SU-DHL-6 (cell line): Measurements from ENCODE around the gene CDC42SE1.

Experiments
- H2AFZ ChIP-seq: fragments of 200-600 bp; sonication (generic); 2 replicates; pipeline ENCODE4 v1.6.1; 2014; ENCODE audit warnings: low read depth, mild to moderate bottlenecking, moderate library complexity, mixed read lengths, antibody characterized with exemption, low read length; ENCODE audit not compliant: severe bottlenecking
- H3F3A ChIP-seq: fragments of 200-600 bp; shearing (Covaris generic); 2 replicates; pipeline ENCODE4 v1.6.0; 2016; ENCODE audit warnings: antibody characterized with exemption, mild to moderate bottlenecking; ENCODE audit not compliant: insufficient read depth
- H3K27ac ChIP-seq: fragments of 200-600 bp; sonication (generic); 2 replicates; pipeline ENCODE4 v1.5.1; 2016; ENCODE audit warnings: low read depth, mild to moderate bottlenecking, low read length, moderate library complexity, mixed read lengths
- H3K27me3 ChIP-seq: fragments of 200-600 bp; sonication (generic), shearing (Covaris generic); 2 replicates; pipeline ENCODE4 v1.6.0; 2014; ENCODE audit warnings: mild to moderate bottlenecking, low read length
- H3K36me3 ChIP-seq: fragments of 200-600 bp; sonication (generic); 2 replicates; pipeline ENCODE4 v1.6.1; 2014; ENCODE audit warnings: mild to moderate bottlenecking, low read length, mixed read lengths
- H3K4me2 ChIP-seq: fragments of 300-600, 200-600 bp; shearing (Covaris generic), sonication (generic); 2 replicates; pipeline ENCODE4 v1.6.0; 2014; ENCODE audit warnings: low read length, low read depth, mild to moderate bottlenecking; ENCODE audit not compliant: poor library complexity, severe bottlenecking
- H3K4me3 ChIP-seq: fragments of 200-600 bp; sonication (generic); 2 replicates; pipeline ENCODE4 v1.5.1; 2014; ENCODE audit warnings: antibody characterized with exemption, low read length, mild to moderate bottlenecking, mixed read lengths; ENCODE audit not compliant: insufficient read depth, poor library complexity, severe bottlenecking
- H3K79me2 ChIP-seq: fragments of 200-600 bp; sonication (generic); 2 replicates; pipeline ENCODE4 v1.6.1; 2014; ENCODE audit warnings: mild to moderate bottlenecking, low read length, moderate library complexity; ENCODE audit not compliant: insufficient read depth
- H3K9ac ChIP-seq: fragments of 200-600 bp; sonication (generic); 2 replicates; pipeline ENCODE4 v1.7.0; 2014; ENCODE audit warnings: mild to moderate bottlenecking, low read length
- H3K9me2 ChIP-seq: fragments of 200-600 bp; sonication (generic); replicated peaks from 2 replicates; pipeline ENCODE4 v1.6.1; 2014; ENCODE audit warnings: low read length; ENCODE audit not compliant: insufficient read depth
- H3K9me3 ChIP-seq: fragments of 200-600 bp; sonication (generic); 2 replicates; pipeline ENCODE4 v1.6.1; 2014; ENCODE audit warnings: low read length, mixed read lengths; ENCODE audit not compliant: insufficient read depth
- H4K20me1 ChIP-seq: fragments of 200-600 bp; sonication (generic); 2 replicates; pipeline ENCODE4 v1.6.1; 2014; ENCODE audit warnings: low read depth, mild to moderate bottlenecking, antibody characterized with exemption, low read length, moderate library complexity, mixed read lengths
- CTCF ChIP-seq: fragments of 200-600 bp; sonication (generic); IDR thresholded peaks from one replicate; pipeline ENCODE4 v1.5.1; 2017; ENCODE audit warnings: antibody characterized with exemption, mild to moderate bottlenecking, low read length, moderate library complexity; ENCODE audit not compliant: insufficient read depth, poor library complexity, severe bottlenecking
- EZH2phosphoT487 ChIP-seq: fragments of 200-600 bp; sonication (generic), shearing (Covaris generic); conservative IDR thresholded peaks from 2 replicates; pipeline ENCODE4 v1.6.1; 2018; ENCODE audit warnings: mild to moderate bottlenecking, antibody characterized with exemption, low read length, moderate library complexity, mixed read lengths

Gene CDC42SE1

GRCh38 chr1:151043163-151043562, 16.3 kb downstream of the CDC42SE1 start:
- H3K9me3 ChIP-seq, result no peaks in the 10 kb centered on the region
- H3K4me2 ChIP-seq, result no peak overlapping the region
- H3K79me2 ChIP-seq, result no peaks in the 10 kb centered on the region
- no peaks in the 10 kb centered on the region for H3K27me3 ChIP-seq
- no peaks in the 10 kb centered on the region for H3K9me2 ChIP-seq
- no peak overlapping the region for H3K4me3 ChIP-seq
- H3K36me3 ChIP-seq, result no peaks in the 10 kb centered on the region
- H4K20me1 ChIP-seq, result no peaks in the 10 kb centered on the region
- H3K9ac ChIP-seq, result no peak overlapping the region
- TF ChIP-seq EZH2phosphoT487 (no peak), CTCF (no peak)
- H3F3A ChIP-seq, result no peaks in the 10 kb centered on the region
- H3K27ac ChIP-seq, result no peak overlapping the region
- H2AFZ ChIP-seq, result no peak overlapping the region

- H3K36me3 ChIP-seq, result no peaks in the 10 kb centered on the region
- H3K9me3 ChIP-seq, result no peaks in the 10 kb centered on the region
- H2AFZ ChIP-seq, result no peak overlapping the region
- no peak overlapping the region for H3K4me2 ChIP-seq
- no peaks in the 10 kb centered on the region for H3K9me2 ChIP-seq
- no peak overlapping the region for H3K9ac ChIP-seq
- no peak overlapping the region for H3K27ac ChIP-seq
- H4K20me1 ChIP-seq, result no peaks in the 10 kb centered on the region
- H3K27me3 ChIP-seq, result no peaks in the 10 kb centered on the region
- no peaks in the 10 kb centered on the region for H3F3A ChIP-seq
- H3K79me2 ChIP-seq, result no peaks in the 10 kb centered on the region
- TF ChIP-seq CTCF, result no peak
- no peak for TF ChIP-seq EZH2phosphoT487
- no peak overlapping the region for H3K4me3 ChIP-seq
These were observed 19.9 kb downstream of the CDC42SE1 start for GRCh38 chr1:151039521-151039920.

- Histone ChIP-seq H3K9ac (no peak overlapping the region), H3K4me3 (no peak overlapping the region), H3F3A (no peaks in the 10 kb centered on the region), H3K9me2 (no peaks in the 10 kb centered on the region), H3K36me3 (no peaks in the 10 kb centered on the region), H4K20me1 (no peaks in the 10 kb centered on the region), H3K9me3 (no peaks in the 10 kb centered on the region), H3K27ac (no peak overlapping the region), H3K79me2 (no peaks in the 10 kb centered on the region), H3K27me3 (no peaks in the 10 kb centered on the region), H3K4me2 (no peak overlapping the region), H2AFZ (no peak overlapping the region)
- TF ChIP-seq CTCF (no peak), EZH2phosphoT487 (no peak)
These were observed 22.4 kb downstream of the CDC42SE1 start for GRCh38 chr1:151037032-151037431.
